SK-N-SH (cell line): ENCODE measurements around the gene DHRSX. TPM values are rescaled to one million over a fixed set of nuclear protein-coding genes. Genes with fewer than 3 reads are reported as not detected.

Source experiments
- CTCF ChIA-PET: fragments of 300-600, 350-600 bp; formaldehyde crosslinking; extraction: SDS; loops from one replicate; lab custom pipeline; 2021; lab: Yijun Ruan, JAX
- POLR2A ChIA-PET: fragments of 350-600 bp; sonication (Branson Sonifier 250); formaldehyde crosslinking; extraction: SDS; loops from one replicate; lab custom pipeline; 2020; ENCODE audit warnings: antibody characterized with exemption, inconsistent platforms; lab: Yijun Ruan, JAX
- DNase-seq: peaks from one replicate; pipeline ENCODE4 v3.0.0; 2012
- H2AFZ ChIP-seq: fragments of 200-600 bp; sonication (generic); 2 replicates; pipeline ENCODE4 v1.8.1; 2016; ENCODE audit warnings: antibody characterized with exemption, mild to moderate bottlenecking, low read depth
- H3F3A ChIP-seq: fragments of 200-600 bp; sonication (generic); replicated peaks from 2 replicates; pipeline ENCODE3; 2016; ENCODE audit warnings: antibody characterized with exemption, mild to moderate bottlenecking; ENCODE audit not compliant: insufficient read depth
- H3K27ac ChIP-seq, 2 experiments: fragments of 200-500 bp in 1 of 2; fragments of 200-600 bp in 1 of 2; sonication (Bioruptor generic) in 1 of 2; sonication (generic), shearing (Covaris generic) in 1 of 2; 2 replicates each; pipeline versions ENCODE4 v1.5.1 to v1.6.1; 2014 to 2016; ENCODE audit warnings: low read depth in 2 of 2, inconsistent platforms in 1 of 2, low read length in 1 of 2, mild to moderate bottlenecking in 1 of 2, mixed read lengths in 1 of 2
- H3K27me3 ChIP-seq: fragments of 200-600 bp; sonication (generic), shearing (Covaris generic); 2 replicates; pipeline ENCODE4 v1.6.1; 2016; ENCODE audit warnings: mixed run types; ENCODE audit not compliant: insufficient read depth
- H3K36me3 ChIP-seq, 2 experiments: fragments of 200-500 bp in 1 of 2; fragments of 200-600 bp in 1 of 2; sonication (Bioruptor generic) in 1 of 2; sonication (generic) in 1 of 2; replicated peaks in 1 of 2; 2 replicates each; pipeline versions ENCODE3 to v1.5.1; 2014 to 2016; ENCODE audit warnings: low read length in 1 of 2, mild to moderate bottlenecking in 1 of 2; ENCODE audit not compliant: insufficient read depth in 2 of 2, control insufficient read depth in 1 of 2
- H3K4me1 ChIP-seq, 2 experiments: fragments of 200-500 bp in 1 of 2; fragments of 200-600 bp in 1 of 2; sonication (Bioruptor generic) in 1 of 2; sonication (generic), shearing (Covaris generic) in 1 of 2; 2 replicates each; pipeline versions ENCODE4 v1.5.1 to v1.6.1; 2014 to 2016; ENCODE audit warnings: low read depth in 1 of 2, low read length in 1 of 2, mixed run types in 1 of 2; ENCODE audit not compliant: insufficient read depth in 2 of 2, control insufficient read depth in 1 of 2
- H3K4me2 ChIP-seq: fragments of 200-600 bp; sonication (generic), shearing (Covaris generic); 2 replicates; pipeline ENCODE4 v1.6.1; 2017; ENCODE audit warnings: mixed run types
- H3K4me3 ChIP-seq, 2 experiments: fragments of 200-500 bp in 1 of 2; fragments of 200-600 bp in 1 of 2; sonication (Bioruptor generic) in 1 of 2; sonication (generic), shearing (Covaris generic) in 1 of 2; 2 replicates each; pipeline versions ENCODE4 v1.5.1 to v1.8.1; 2014 to 2016; ENCODE audit warnings: low read depth in 2 of 2, inconsistent platforms in 1 of 2, low read length in 1 of 2, mild to moderate bottlenecking in 1 of 2, mixed read lengths in 1 of 2, moderate library complexity in 1 of 2
- H3K79me2 ChIP-seq: fragments of 200-600 bp; sonication (generic); 2 replicates; pipeline ENCODE4 v1.8.1; 2017; ENCODE audit warnings: mild to moderate bottlenecking; ENCODE audit not compliant: insufficient read depth
- H3K9ac ChIP-seq: fragments of 200-600 bp; sonication (generic); 2 replicates; pipeline ENCODE4 v1.6.1; 2017; ENCODE audit warnings: mixed run types
- H3K9me2 ChIP-seq: fragments of 200-600 bp; sonication (generic); 2 replicates; pipeline ENCODE4 v1.6.1; 2017; ENCODE audit warnings: mixed run types
- H3K9me3 ChIP-seq: fragments of 200-600 bp; sonication (generic); 2 replicates; pipeline ENCODE4 v1.6.1; 2017; ENCODE audit warnings: mixed run types, mild to moderate bottlenecking, moderate library complexity
- H4K20me1 ChIP-seq: fragments of 200-600 bp; sonication (generic); 2 replicates; pipeline ENCODE4 v1.6.1; 2017; ENCODE audit warnings: mild to moderate bottlenecking, mixed run types; ENCODE audit not compliant: insufficient read depth
- CHD2 ChIP-seq: fragments of 150-350 bp; IDR thresholded peaks from 2 replicates; pipeline ENCODE4 v1.6.1; 2018; ENCODE audit warnings: low read length; ENCODE audit not compliant: partially characterized antibody
- ELF1 ChIP-seq: IDR thresholded peaks from 2 replicates; pipeline ENCODE4 v1.4.0; 2012
- FOXJ3 ChIP-seq: sonication (generic); formaldehyde crosslinking; IDR thresholded peaks from 2 replicates; pipeline ENCODE4 v1.5.1; 2020; ENCODE audit warnings: mild to moderate bottlenecking, missing genetic modification reagents
- FOXM1 ChIP-seq: IDR thresholded peaks from 2 replicates; pipeline ENCODE4 v1.4.0; 2012; ENCODE audit warnings: low read depth, mild to moderate bottlenecking
- GABPA ChIP-seq: IDR thresholded peaks from 2 replicates; pipeline ENCODE4 v1.4.0; 2012; ENCODE audit warnings: low read depth, mild to moderate bottlenecking
- MEF2A ChIP-seq: IDR thresholded peaks from 2 replicates; pipeline ENCODE4 v1.4.0; 2012; ENCODE audit warnings: low read depth, borderline replicate concordance
- NRF1 ChIP-seq: IDR thresholded peaks from 2 replicates; pipeline ENCODE4 v1.6.1; 2012; ENCODE audit warnings: low read depth, mild to moderate bottlenecking, low read length
- PBX3 ChIP-seq: IDR thresholded peaks from 2 replicates; pipeline ENCODE4; 2012
- POLR2AphosphoS5 ChIP-seq: IDR thresholded peaks from 2 replicates; pipeline ENCODE4 v1.6.1; 2012; ENCODE audit warnings: low read depth, low read length
- RAD21 ChIP-seq: IDR thresholded peaks from 2 replicates; pipeline ENCODE4 v1.6.1; 2012; ENCODE audit warnings: mild to moderate bottlenecking, low read length
- RCOR1 ChIP-seq: fragments of 150-350 bp; IDR thresholded peaks from 2 replicates; pipeline ENCODE4 v1.6.1; 2017; ENCODE audit warnings: antibody characterized with exemption, low read length
- REST ChIP-seq: IDR thresholded peaks from 2 replicates; pipeline ENCODE4 v1.6.1; 2012; ENCODE audit warnings: mild to moderate bottlenecking, low read depth, low read length, moderate library complexity
- RXRA ChIP-seq: IDR thresholded peaks from 2 replicates; pipeline ENCODE4 v1.4.0; 2012; ENCODE audit warnings: low read depth, mild to moderate bottlenecking, borderline replicate concordance
- SIN3A ChIP-seq: IDR thresholded peaks from 2 replicates; pipeline ENCODE4 v1.6.1; 2012; ENCODE audit warnings: low read depth, mild to moderate bottlenecking, low read length, moderate library complexity, borderline replicate concordance
- TAF1 ChIP-seq: IDR thresholded peaks from 2 replicates; pipeline ENCODE4 v1.6.1; 2012; ENCODE audit warnings: low read depth, mild to moderate bottlenecking, low read length, moderate library complexity, borderline replicate concordance
- TEAD4 ChIP-seq: IDR thresholded peaks from 2 replicates; pipeline ENCODE4 v1.4.0; 2012; ENCODE audit warnings: mild to moderate bottlenecking, borderline replicate concordance; ENCODE audit not compliant: insufficient read depth
- YY1 ChIP-seq: IDR thresholded peaks from 2 replicates; pipeline ENCODE4 v1.4.0; 2012; ENCODE audit warnings: low read depth, mild to moderate bottlenecking
- ZBTB33 ChIP-seq: IDR thresholded peaks from 2 replicates; pipeline ENCODE4 v1.4.0; 2012; ENCODE audit warnings: low read depth, borderline replicate concordance
- WGBS: methylation state at CpG from one replicate; pipeline ENCODE4 v1.1.6; 2017; ENCODE audit warnings: low lambda C conversion rate; 5-methylcytosine and 5-hydroxymethylcytosine counted together
- polyA plus RNA-seq, 3 experiments: library from polyadenylated mRNA; depleted of rRNA; stranded (reverse); fragments of >200 nt; gene quantifications; 2 replicates each; pipeline ENCODE4 v1.2.3, GENCODE V29; 2012

DHRSX gene
- polyA plus RNA-seq, 1 of the 3 experiments (the other 2 are of a cell fraction) = 34.3 TPM

- Histone ChIP-seq H4K20me1 (no peaks in the 10 kb centered on the region), H3K27ac (no peak overlapping the region), H3K9me3 (no peaks in the 10 kb centered on the region), H3K4me1 (peaks cover 0 to 7% of the 10 kb centered on the region in 2 experiments; a peak in 1 of 4 replicates), H3F3A (no peaks in the 10 kb centered on the region), H3K36me3 (no peaks in the 10 kb centered on the region), H3K9ac (no peak overlapping the region), H3K79me2 (no peaks in the 10 kb centered on the region), H3K27me3 (no peaks in the 10 kb centered on the region), H3K9me2 (no peaks in the 10 kb centered on the region), H3K4me2 (no peak overlapping the region), H3K4me3 (no peak overlapping the region), H2AFZ (no peak overlapping the region)
- WGBS = 95% methylated on average over 7 of the region's 7 CpGs
- POLR2A ChIA-PET = no interaction called here
- CTCF ChIA-PET = no interaction called here
- no peak for TF ChIP-seq TEAD4
- TF ChIP-seq PBX3 = no peak
- TF ChIP-seq FOXJ3 (CRISPR knock-in tag) = no peak
- no peak for TF ChIP-seq RAD21
- TF ChIP-seq RXRA = no peak
- no peak for TF ChIP-seq YY1
- no peak for TF ChIP-seq RCOR1
- TF ChIP-seq ELF1 = no peak
- TF ChIP-seq CHD2 = no peak
- no peak for TF ChIP-seq REST
- TF ChIP-seq FOXM1 = no peak
- no peak for TF ChIP-seq NRF1
- no peak for TF ChIP-seq GABPA
- no peak for TF ChIP-seq MEF2A
- TF ChIP-seq SIN3A = no peak
- no peak for TF ChIP-seq POLR2AphosphoS5
- no peak for TF ChIP-seq ZBTB33
- no peak for TF ChIP-seq TAF1
- no peak for DNase-seq
Observed at GRCh38 chrX:2320089-2320488, 180.7 kb downstream of the DHRSX start.
